ENCODE measurements around the gene PPP1R12B.
"Not testable (repeated sequence)": the region's sequence is repeated elsewhere in the genome, so short reads cannot be mapped to it uniquely, and the experiment has no call there.

PPP1R12B gene

DNA sequence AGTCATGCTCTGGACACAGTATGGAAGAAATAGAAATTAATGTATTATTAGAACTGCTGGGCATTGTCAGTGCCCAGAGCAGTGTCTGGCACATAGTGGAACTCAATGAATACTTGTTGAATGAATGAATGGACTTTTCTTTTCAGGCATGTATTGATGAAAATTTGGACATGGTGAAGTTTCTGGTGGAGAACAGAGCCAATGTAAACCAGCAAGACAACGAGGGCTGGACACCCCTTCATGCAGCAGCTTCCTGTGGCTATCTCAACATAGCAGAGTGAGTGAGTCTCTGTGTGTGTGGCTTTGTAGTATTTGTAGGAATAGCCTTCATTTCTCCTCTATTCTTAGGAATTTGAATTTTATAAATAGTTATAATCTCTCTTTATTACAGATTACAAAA is 68.1 kb downstream of the PPP1R12B start:
- ChIA-PET CTCF (no interaction called here), POLR2A (no interaction called here)
- no peak for DNase-seq (ENCODE audit: low read depth, low spot score)
- TF ChIP-seq, protein P1, sequence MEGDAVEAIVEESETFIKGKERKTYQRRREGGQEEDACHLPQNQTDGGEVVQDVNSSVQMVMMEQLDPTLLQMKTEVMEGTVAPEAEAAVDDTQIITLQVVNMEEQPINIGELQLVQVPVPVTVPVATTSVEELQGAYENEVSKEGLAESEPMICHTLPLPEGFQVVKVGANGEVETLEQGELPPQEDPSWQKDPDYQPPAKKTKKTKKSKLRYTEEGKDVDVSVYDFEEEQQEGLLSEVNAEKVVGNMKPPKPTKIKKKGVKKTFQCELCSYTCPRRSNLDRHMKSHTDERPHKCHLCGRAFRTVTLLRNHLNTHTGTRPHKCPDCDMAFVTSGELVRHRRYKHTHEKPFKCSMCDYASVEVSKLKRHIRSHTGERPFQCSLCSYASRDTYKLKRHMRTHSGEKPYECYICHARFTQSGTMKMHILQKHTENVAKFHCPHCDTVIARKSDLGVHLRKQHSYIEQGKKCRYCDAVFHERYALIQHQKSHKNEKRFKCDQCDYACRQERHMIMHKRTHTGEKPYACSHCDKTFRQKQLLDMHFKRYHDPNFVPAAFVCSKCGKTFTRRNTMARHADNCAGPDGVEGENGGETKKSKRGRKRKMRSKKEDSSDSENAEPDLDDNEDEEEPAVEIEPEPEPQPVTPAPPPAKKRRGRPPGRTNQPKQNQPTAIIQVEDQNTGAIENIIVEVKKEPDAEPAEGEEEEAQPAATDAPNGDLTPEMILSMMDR (IDR thresholded peaks at IDR 0.05; ENCODE audit: insufficient read depth, low read length, missing control alignments), result no peak
- no peak overlapping the region for H3K4me3 ChIP-seq (ENCODE audit: low read depth, low read length)

DNA sequence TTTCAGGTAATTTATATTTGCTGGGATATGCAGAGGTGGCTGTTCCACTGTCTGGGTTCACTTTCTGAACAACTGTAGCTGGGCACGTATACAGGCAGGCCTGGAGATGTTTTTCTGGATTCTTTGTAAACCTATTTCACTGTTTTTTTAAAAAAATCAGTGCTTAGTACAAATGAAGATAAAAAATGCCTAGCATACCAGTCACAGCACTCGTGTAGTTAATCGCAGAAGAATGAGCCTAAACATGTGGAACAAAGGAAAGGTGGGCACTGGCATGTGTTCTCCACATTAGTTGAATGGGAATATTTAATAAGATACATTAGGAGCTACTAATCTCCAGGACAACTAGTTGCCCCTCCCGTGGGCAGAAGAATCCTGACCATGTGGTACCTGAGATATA is 68.6 kb downstream of the PPP1R12B start:
- POLR2A ChIA-PET; CTCF ChIA-PET; H3K4me3 ChIP-seq (ENCODE audit: low read depth, low read length); DNase-seq (ENCODE audit: low read depth, low spot score): not testable (repeated sequence)

DNA sequence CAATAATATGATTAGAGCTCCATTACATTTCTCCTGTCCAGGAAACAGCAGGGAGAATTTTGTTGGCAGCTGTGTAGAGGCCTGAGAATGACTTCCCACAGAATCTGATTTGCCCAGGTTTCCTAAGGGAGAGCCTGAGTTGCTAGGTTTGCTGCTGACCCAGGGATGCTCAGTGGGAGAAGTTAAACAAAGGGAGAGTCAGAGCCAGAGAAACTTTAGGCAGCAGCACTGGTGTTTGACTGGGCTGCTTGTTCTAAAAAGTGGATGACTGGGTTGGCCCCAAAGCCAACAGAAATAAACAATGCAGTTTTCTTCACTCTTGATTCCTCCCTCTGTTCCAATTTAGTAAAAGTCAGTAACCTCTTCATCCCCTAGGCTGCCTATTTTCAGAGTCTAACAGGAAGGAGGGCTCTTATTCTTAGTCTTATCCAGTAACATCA is 69.3 kb downstream of the PPP1R12B start:
- CTCF ChIA-PET; DNase-seq (ENCODE audit: low read depth, low spot score); POLR2A ChIA-PET; H3K4me3 ChIP-seq (ENCODE audit: low read depth, low read length): not testable (repeated sequence)

DNA sequence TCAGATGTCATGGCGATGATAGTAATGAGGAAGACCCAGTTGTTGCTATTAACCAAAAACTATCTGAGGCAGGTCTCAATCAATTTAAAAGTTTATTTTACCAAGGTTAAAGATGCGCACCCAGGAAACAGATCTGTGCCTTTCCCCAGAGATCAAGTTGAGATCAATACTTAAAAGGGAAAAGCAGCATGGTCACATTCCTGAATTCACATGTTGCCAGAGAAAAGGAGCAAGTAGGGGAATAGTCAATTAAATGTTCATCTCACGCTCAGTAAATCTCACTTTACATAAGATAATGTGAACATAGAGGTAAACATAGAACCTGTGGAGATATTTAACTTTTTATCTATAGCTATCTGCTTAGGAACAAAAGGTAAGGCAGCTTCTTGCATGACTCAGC is 71.2 kb downstream of the PPP1R12B start:
- DNase-seq (ENCODE audit: low read depth, low spot score); POLR2A ChIA-PET; H3K4me3 ChIP-seq (ENCODE audit: low read depth, low read length); CTCF ChIA-PET: not testable (repeated sequence)

DNA sequence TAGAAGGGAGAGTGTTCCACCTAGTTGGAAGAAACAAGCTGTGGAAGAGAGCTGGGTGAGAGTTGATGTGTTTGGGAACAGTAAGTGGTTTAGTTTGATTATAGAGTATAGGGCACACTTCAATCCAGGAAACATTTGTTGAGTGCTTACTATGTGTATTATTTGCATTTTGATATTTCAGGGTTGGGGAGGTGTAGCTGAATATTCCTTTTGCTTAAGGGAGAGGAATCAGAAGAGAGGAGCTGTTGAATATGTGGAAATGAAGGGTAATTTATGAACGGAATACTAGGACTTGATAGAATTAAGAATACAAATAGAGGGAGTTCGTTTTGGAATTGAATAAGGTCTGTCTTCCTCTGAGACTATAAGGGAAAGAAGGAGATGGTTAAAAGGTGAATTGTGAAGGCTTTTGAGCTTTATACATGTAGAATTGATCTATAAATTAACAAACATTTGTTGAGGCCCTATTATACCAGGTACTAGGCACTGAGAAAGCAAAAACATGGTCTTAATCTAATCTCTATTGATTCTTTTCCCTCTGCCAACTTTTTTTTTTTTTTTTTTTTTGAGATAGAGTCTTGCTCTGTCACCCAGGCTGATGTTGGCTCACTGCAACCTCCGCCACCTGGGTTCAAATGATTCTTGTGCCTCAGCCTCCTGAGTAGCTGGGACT is 72.1 kb downstream of the PPP1R12B start:
- CTCF ChIA-PET, result interaction anchor here (0.7 kb wide), 1 partner anchor 616 kb away, joined by 3 read pairs; no protein-coding TSS in a partner anchor
- not testable (repeated sequence) for H3K4me3 ChIP-seq (ENCODE audit: low read depth, low read length)

DNA sequence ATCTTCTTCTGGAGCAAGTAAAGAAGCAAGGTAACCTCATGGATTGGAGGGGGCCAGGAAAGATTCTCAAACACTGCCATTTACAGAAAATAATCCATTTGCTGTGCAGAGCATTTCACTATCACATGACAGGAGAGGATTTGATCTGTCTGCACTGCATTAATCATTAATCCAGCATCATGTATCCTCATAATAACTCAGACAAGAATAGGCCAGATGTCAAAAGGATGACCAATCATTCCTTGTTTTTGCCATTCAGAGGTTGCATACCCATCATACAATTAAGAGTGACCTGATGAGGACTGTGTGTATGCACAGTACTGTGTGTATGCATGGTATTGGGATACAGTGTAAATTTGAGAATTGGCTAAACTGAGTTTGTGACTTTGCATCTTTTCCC is 74.2 kb downstream of the PPP1R12B start:
- DNase-seq (ENCODE audit: low read depth, low spot score); POLR2A ChIA-PET; H3K4me3 ChIP-seq (ENCODE audit: low read depth, low read length): not testable (repeated sequence)
- CTCF ChIA-PET, result interaction anchor here (0.7 to 1.1 kb wide), 2 partner anchors 9 to 179 kb away, joined by 3 read pairs; no protein-coding TSS in a partner anchor

More for the DNA sequence above, 72.1 kb downstream of the PPP1R12B start:
- POLR2A ChIA-PET; DNase-seq (ENCODE audit: low read depth, low spot score): not testable (repeated sequence)

DNA sequence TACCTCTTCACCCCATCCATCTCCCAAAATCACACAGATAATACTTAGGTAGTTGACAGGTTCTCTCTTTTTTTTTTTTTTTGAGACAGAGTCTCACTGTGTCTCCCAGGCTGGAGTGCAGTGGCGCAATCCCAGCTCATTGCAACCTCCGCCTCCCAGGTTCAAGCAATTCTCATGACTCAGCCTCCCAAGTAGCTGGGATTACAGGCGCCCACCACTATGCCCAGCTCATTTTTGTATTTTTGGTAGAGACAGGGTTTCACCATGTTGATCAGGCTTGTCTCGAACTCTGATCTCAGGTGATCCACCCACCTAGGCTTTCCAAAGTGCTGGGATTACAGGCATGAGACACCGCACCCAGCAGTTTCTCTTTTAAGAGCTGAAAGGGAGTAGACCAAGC is 75.8 kb downstream of the PPP1R12B start:
- DNase-seq (ENCODE audit: low read depth, low spot score); POLR2A ChIA-PET; CTCF ChIA-PET: not testable (repeated sequence)

DNA sequence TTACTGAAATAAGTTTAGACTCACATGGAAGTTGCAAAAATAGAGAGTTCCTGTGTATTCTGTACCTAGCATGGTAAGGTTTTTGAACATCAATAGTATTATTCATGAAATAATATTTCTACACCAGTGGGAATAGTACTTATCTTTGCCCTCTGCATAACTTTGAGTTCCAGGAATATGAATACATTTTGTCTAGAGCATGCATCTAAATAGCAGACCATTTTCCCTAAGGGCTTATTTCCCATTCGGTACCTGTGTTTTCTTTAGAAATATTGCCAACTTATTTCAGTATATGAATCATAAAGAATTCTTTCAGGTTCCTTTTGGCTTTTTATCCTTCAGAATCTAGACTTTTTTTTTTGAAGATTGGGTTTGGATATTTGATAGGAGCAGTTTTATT is 81.6 kb downstream of the PPP1R12B start:
- DNase-seq (ENCODE audit: low read depth, low spot score); POLR2A ChIA-PET; CTCF ChIA-PET; H3K4me3 ChIP-seq (ENCODE audit: low read depth, low read length): not testable (repeated sequence)

More for the DNA sequence above, 75.8 kb downstream of the PPP1R12B start:
- H3K4me3 ChIP-seq (ENCODE audit: low read depth, low read length), result not testable (repeated sequence)

DNA sequence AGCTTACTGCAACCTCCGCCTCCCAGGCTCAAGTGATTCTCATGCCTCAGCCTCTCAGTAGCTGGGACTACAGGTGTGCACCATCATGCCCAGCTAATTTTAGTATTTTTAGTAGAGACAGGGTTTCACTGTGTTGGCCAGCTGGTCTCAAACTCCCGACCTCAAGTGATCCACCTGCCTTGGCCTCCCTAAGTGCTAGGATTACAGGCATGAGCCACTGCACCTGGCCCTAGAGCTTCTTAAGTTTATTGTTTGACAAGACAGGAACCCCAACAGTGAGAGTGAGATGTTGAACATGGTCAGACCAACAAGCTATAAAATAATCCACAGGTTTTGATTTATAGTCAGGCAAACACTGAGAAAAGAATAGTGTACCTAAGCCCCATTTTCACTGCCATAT is 83.8 kb downstream of the PPP1R12B start:
- DNase-seq (ENCODE audit: low read depth, low spot score); POLR2A ChIA-PET; H3K4me3 ChIP-seq (ENCODE audit: low read depth, low read length): not testable (repeated sequence)
- CTCF ChIA-PET, result interaction anchor here (0.8 to 1.4 kb wide), 3 partner anchors 9 to 243 kb away, joined by 3 to 5 read pairs (median 3); no protein-coding TSS in a partner anchor

DNA sequence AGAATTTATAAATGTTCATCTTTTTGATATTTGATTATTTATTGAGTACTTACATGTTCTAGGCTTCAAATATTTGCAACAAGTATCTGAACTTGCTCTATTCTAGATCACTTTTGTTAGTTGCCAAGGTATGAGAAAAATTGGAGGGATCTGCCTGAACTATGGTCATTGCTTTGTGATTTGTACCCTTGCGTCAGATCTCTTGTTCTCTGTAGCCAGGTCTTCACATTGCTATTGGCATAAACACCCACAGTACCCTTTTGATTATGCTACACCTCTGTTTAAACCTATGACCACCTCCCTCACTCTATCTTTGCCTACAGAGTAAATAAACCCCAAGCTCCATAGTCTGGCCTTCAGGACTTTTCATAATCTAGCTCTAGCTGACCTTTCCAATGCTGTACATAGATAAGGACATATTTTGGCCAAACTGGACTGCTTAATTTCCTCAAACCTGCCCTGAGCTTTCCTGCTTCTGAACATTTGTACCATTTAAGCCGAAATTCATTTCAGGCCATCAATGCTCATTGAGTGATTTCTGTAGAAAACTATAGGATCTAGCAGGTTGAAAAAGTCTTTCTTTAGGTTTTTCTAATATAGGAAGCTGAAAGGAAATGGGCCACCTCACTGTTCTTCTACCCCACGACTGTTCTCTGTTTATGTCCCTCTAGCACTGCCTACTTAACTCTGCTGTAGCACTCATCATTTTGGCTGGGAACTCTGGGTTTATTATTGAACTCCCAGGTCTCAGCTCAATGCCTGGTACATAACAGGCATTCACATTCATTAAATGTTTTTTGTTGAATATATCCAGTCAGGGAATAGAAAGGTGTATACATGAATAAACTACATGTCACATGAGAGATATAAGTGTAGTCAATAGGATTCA is 84.9 kb downstream of the PPP1R12B start:
- CTCF ChIA-PET, result interaction anchor here (0.8 kb wide), 1 partner anchor 244 kb away, joined by 3 read pairs; no protein-coding TSS in a partner anchor
- TF ChIP-seq, protein P1 (IDR thresholded peaks at IDR 0.05; ENCODE audit: insufficient read depth, low read length, missing control alignments), result no peak
- no peak overlapping the region for H3K4me3 ChIP-seq (ENCODE audit: low read depth, low read length)
- POLR2A ChIA-PET, result no interaction called here
- no peak for DNase-seq (ENCODE audit: low read depth, low spot score)

Data from AG04449 (cell line).